ENCODE measurements around the gene DNAJC7.
"Not testable (repeated sequence)": the region's sequence is repeated elsewhere in the genome, so short reads cannot be mapped to it uniquely, and the experiment has no call there.

- TF ChIP-seq, protein P1, sequence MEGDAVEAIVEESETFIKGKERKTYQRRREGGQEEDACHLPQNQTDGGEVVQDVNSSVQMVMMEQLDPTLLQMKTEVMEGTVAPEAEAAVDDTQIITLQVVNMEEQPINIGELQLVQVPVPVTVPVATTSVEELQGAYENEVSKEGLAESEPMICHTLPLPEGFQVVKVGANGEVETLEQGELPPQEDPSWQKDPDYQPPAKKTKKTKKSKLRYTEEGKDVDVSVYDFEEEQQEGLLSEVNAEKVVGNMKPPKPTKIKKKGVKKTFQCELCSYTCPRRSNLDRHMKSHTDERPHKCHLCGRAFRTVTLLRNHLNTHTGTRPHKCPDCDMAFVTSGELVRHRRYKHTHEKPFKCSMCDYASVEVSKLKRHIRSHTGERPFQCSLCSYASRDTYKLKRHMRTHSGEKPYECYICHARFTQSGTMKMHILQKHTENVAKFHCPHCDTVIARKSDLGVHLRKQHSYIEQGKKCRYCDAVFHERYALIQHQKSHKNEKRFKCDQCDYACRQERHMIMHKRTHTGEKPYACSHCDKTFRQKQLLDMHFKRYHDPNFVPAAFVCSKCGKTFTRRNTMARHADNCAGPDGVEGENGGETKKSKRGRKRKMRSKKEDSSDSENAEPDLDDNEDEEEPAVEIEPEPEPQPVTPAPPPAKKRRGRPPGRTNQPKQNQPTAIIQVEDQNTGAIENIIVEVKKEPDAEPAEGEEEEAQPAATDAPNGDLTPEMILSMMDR (IDR thresholded peaks at IDR 0.05; ENCODE audit: poor library complexity) = not testable (repeated sequence)
- not testable (repeated sequence) for TF ChIP-seq EZH2phosphoT487 (IDR thresholded peaks at IDR 0.05; ENCODE audit: low read depth, severe bottlenecking, unreplicated experiment)
Measured at GRCh38 chr17:42012363-42012762, 4.9 kb downstream of the DNAJC7 start.

Data from hepatocyte (in vitro differentiated cells).